ENCODE data around the gene NPTX1. TPM values are rescaled to one million over a fixed set of nuclear protein-coding genes. Genes with fewer than 3 reads are reported as not detected.

The NPTX1 gene
- total and polyA plus RNA-seq, 2 experiments from 2014 or later: 3.4 to 20.5 TPM

DNA sequence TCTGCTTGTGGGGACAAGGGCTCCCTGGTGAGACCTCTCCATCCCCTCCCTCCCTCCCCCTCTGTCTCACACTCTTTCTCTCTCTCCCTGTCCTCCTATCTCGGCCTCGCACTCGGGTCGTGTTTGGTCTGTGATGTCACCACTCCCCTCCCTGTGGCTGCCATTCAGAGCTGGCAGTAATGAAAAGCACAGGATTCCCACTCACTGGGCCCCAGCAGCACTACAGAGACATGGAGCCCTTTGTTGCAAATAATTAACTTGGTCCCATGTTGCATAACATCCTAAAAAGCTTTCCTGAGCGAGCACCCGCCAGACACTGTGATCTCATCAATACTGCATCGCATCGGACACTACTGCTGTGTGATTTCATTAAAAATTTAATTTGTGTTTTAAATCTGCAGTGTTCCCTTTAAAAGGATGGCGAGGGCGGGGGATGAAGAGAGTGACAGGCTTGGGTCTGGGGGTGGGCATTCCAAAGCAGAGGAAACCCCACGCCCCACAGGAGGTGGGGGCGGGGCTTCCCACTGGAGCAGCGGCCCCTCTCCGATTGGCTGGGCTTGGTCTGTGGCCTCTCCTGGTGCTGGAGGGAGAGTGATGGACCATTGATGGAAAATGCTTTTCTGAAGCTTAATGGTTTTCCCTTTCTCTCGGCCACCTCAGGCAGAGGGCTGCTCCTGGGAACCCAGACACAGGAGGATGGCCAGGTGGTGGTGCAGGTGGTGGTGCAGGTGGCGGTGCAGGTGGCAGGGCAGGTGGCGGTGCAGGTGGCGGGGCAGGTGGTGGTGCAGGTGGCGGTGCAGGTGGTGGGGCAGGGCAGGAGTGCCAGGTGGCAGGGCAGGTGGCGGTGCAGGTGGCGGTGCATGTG lies 15.3 kb upstream of the NPTX1 start (continued):
- TF ChIP-seq ZNF331 (CRISPR knock-in tag; IDR thresholded peaks at IDR 0.05; ENCODE audit: low read depth): no peak

DNA sequence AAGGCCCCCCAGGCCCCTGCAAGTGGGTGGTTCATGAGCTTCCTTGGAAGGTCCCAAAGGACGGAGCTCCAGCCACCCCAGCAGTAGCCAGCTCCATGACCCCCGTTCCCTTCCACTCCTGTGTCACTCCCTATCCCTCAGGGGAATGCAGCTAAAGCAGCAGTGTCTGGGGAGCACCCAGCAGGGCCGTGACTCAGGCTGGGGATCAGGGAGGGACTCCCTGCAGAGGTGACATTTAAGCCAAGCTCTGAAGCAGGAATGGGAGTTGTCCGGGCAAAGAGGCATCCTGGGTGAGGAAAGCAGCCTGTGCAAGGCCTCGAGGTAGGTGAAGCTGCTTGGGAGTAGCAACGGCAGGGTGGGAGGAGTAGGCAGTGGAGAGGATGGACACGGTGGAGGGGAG lies 11.1 kb upstream of the NPTX1 start:
- TF ChIP-seq, protein P1, sequence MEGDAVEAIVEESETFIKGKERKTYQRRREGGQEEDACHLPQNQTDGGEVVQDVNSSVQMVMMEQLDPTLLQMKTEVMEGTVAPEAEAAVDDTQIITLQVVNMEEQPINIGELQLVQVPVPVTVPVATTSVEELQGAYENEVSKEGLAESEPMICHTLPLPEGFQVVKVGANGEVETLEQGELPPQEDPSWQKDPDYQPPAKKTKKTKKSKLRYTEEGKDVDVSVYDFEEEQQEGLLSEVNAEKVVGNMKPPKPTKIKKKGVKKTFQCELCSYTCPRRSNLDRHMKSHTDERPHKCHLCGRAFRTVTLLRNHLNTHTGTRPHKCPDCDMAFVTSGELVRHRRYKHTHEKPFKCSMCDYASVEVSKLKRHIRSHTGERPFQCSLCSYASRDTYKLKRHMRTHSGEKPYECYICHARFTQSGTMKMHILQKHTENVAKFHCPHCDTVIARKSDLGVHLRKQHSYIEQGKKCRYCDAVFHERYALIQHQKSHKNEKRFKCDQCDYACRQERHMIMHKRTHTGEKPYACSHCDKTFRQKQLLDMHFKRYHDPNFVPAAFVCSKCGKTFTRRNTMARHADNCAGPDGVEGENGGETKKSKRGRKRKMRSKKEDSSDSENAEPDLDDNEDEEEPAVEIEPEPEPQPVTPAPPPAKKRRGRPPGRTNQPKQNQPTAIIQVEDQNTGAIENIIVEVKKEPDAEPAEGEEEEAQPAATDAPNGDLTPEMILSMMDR (conservative IDR thresholded peaks at IDR 0.05; ENCODE audit: low read depth in 2 of 2): no peak
- TF ChIP-seq, protein P2, sequence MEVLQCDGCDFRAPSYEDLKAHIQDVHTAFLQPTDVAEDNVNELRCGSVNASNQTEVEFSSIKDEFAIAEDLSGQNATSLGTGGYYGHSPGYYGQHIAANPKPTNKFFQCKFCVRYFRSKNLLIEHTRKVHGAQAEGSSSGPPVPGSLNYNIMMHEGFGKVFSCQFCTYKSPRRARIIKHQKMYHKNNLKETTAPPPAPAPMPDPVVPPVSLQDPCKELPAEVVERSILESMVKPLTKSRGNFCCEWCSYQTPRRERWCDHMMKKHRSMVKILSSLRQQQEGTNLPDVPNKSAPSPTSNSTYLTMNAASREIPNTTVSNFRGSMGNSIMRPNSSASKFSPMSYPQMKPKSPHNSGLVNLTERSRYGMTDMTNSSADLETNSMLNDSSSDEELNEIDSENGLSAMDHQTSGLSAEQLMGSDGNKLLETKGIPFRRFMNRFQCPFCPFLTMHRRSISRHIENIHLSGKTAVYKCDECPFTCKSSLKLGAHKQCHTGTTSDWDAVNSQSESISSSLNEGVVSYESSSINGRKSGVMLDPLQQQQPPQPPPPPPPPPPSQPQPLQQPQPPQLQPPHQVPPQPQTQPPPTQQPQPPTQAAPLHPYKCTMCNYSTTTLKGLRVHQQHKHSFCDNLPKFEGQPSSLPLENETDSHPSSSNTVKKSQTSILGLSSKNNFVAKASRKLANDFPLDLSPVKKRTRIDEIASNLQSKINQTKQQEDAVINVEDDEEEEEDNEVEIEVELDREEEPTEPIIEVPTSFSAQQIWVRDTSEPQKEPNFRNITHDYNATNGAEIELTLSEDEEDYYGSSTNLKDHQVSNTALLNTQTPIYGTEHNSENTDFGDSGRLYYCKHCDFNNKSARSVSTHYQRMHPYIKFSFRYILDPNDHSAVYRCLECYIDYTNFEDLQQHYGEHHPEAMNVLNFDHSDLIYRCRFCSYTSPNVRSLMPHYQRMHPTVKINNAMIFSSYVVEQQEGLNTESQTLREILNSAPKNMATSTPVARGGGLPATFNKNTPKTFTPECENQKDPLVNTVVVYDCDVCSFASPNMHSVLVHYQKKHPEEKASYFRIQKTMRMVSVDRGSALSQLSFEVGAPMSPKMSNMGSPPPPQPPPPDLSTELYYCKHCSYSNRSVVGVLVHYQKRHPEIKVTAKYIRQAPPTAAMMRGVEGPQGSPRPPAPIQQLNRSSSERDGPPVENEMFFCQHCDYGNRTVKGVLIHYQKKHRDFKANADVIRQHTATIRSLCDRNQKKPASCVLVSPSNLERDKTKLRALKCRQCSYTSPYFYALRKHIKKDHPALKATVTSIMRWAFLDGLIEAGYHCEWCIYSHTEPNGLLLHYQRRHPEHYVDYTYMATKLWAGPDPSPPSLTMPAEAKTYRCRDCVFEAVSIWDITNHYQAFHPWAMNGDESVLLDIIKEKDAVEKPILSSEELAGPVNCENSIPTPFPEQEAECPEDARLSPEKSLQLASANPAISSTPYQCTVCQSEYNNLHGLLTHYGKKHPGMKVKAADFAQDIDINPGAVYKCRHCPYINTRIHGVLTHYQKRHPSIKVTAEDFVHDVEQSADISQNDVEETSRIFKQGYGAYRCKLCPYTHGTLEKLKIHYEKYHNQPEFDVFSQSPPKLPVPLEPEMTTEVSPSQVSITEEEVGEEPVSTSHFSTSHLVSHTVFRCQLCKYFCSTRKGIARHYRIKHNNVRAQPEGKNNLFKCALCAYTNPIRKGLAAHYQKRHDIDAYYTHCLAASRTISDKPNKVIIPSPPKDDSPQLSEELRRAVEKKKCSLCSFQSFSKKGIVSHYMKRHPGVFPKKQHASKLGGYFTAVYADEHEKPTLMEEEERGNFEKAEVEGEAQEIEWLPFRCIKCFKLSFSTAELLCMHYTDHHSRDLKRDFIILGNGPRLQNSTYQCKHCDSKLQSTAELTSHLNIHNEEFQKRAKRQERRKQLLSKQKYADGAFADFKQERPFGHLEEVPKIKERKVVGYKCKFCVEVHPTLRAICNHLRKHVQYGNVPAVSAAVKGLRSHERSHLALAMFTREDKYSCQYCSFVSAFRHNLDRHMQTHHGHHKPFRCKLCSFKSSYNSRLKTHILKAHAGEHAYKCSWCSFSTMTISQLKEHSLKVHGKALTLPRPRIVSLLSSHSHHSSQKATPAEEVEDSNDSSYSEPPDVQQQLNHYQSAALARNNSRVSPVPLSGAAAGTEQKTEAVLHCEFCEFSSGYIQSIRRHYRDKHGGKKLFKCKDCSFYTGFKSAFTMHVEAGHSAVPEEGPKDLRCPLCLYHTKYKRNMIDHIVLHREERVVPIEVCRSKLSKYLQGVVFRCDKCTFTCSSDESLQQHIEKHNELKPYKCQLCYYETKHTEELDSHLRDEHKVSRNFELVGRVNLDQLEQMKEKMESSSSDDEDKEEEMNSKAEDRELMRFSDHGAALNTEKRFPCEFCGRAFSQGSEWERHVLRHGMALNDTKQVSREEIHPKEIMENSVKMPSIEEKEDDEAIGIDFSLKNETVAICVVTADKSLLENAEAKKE (CRISPR knock-in tag; IDR thresholded peaks at IDR 0.05): no peak
- TF ChIP-seq ZNF114 (CRISPR knock-in tag; IDR thresholded peaks at IDR 0.05) (no peak), JUNB (IDR thresholded peaks at IDR 0.05; ENCODE audit: unreplicated experiment) (no peak), CREB1 (CRISPR knock-in tag; IDR thresholded peaks at IDR 0.05; ENCODE audit: low read depth) (no peak), STAT1 (IDR thresholded peaks at IDR 0.05; ENCODE audit: unreplicated experiment) (no peak), EZH2phosphoT487 (IDR thresholded peaks at IDR 0.05; ENCODE audit: unreplicated experiment) (no peak)
- Mint-ChIP-seq H3K27ac (no peak overlapping the region), H3K4me1 (peaks cover 11% of the 10 kb centered on the region; the same call in 2 of the 3 replicates), H3K4me3 (no peak overlapping the region), H3K27me3 (ENCODE audit: insufficient read depth, low read depth, poor library complexity) (peaks cover 30% of the 10 kb centered on the region), H3K9me3 (no peaks in the 10 kb centered on the region; the same call in 2 of the 3 replicates), H3K36me3 (ENCODE audit: low read depth) (no peaks in the 10 kb centered on the region)
- no peaks in the 10 kb centered on the region for H3K4me1 ChIP-seq (ENCODE audit: insufficient read depth)
- no peak overlapping the region for H3K27ac ChIP-seq (ENCODE audit: low read depth)
- H3K4me2 ChIP-seq: no peak overlapping the region
- H3K9me2 ChIP-seq (ENCODE audit: insufficient read depth): no peaks in the 10 kb centered on the region
- H3K27me3 ChIP-seq (ENCODE audit: insufficient read depth): peaks cover under 1% of the 10 kb centered on the region; the same call in 1 of the 2 replicates
- no peak overlapping the region for H2AFZ ChIP-seq
- H3K79me2 ChIP-seq (replicated peaks; ENCODE audit: insufficient read depth): no peaks in the 10 kb centered on the region
- no peaks in the 10 kb centered on the region for H3K36me3 ChIP-seq (ENCODE audit: insufficient read depth)
- no peak overlapping the region for H3K4me3 ChIP-seq
- no peaks in the 10 kb centered on the region for H3F3A ChIP-seq (replicated peaks; ENCODE audit: low read depth)
- DNase-seq (ENCODE audit: low spot score) (no peak), ATAC-seq (no peak)
- H4K20me1 ChIP-seq (replicated peaks; ENCODE audit: insufficient read depth): no peaks in the 10 kb centered on the region
